NCI-H1436 treated with DMSO at 0.1 percent for 48 hours (cell line): ENCODE data around the gene C2CD4A.

Experiments
- DNase-seq: peaks from one replicate; lab custom pipeline; 2025; lab: John Stamatoyannopoulos, UW

Gene C2CD4A

GRCh38 chr15:62103431-62103830 lies 36.7 kb downstream of the C2CD4A start:
- no peak for DNase-seq

GRCh38 chr15:62104401-62104800 lies 37.6 kb downstream of the C2CD4A start:
- DNase-seq, result no peak

- no peak for DNase-seq
Observed at GRCh38 chr15:62104846-62105245, 38.1 kb downstream of the C2CD4A start.

GRCh38 chr15:62105266-62105665 lies 38.5 kb downstream of the C2CD4A start:
- DNase-seq, result no peak

GRCh38 chr15:62106096-62106495 lies 39.3 kb downstream of the C2CD4A start:
- DNase-seq, result no peak

- DNase-seq, result no peak
Observed at GRCh38 chr15:62107571-62108121, 40.9 kb downstream of the C2CD4A start.

- no peak for DNase-seq
Observed at GRCh38 chr15:62108411-62108810, 41.6 kb downstream of the C2CD4A start.

GRCh38 chr15:62109437-62109836 lies 42.7 kb downstream of the C2CD4A start:
- DNase-seq, result no peak

- DNase-seq, result peak; percentile 4
Observed at GRCh38 chr15:62109982-62110851, 43.4 kb downstream of the C2CD4A start.

GRCh38 chr15:62112081-62112480 lies 45.3 kb downstream of the C2CD4A start:
- DNase-seq, result no peak

- DNase-seq, result no peak
Observed at GRCh38 chr15:62112616-62113593, 46.1 kb downstream of the C2CD4A start.

- DNase-seq, result no peak
Observed at GRCh38 chr15:62115847-62116246, 49.1 kb downstream of the C2CD4A start.

- no peak for DNase-seq
Observed at GRCh38 chr15:62118520-62119226, 51.9 kb downstream of the C2CD4A start.

- no peak for DNase-seq
Observed at GRCh38 chr15:62119227-62119864, 52.6 kb downstream of the C2CD4A start.

GRCh38 chr15:62119874-62120273 lies 53.1 kb downstream of the C2CD4A start:
- no peak for DNase-seq
